C4-2B (cell line): ENCODE measurements around the gene SMIM8.

ENCODE experiments used
- CTCF ChIP-seq: fragments of 450-650 bp; conservative IDR thresholded peaks from 2 replicates; pipeline ENCODE4 v1.5.1; 2017; ENCODE audit warnings: mild to moderate bottlenecking
- ZFX ChIP-seq: fragments of 450-650 bp; IDR thresholded peaks from 2 replicates; pipeline ENCODE4 v1.6.1; 2017

GRCh38 chr6:87315071-87315470 lies 7.3 kb upstream of the SMIM8 start:
- TF ChIP-seq CTCF (no peak), ZFX (no peak)
